HG02870 (cell line): ENCODE results near the gene TBRG1.
"Not testable (repeated sequence)": the region's sequence is repeated elsewhere in the genome, so short reads cannot be mapped to it uniquely, and the experiment has no call there.

Experiments used
- ATAC-seq: cut with Tn5 transposase; IDR thresholded peaks from one replicate; pipeline ENCODE4 v1.9.1; 2021; ENCODE audit warnings: mild to moderate bottlenecking, moderate library complexity; ENCODE audit not compliant: unreplicated experiment

Gene TBRG1, protein sequence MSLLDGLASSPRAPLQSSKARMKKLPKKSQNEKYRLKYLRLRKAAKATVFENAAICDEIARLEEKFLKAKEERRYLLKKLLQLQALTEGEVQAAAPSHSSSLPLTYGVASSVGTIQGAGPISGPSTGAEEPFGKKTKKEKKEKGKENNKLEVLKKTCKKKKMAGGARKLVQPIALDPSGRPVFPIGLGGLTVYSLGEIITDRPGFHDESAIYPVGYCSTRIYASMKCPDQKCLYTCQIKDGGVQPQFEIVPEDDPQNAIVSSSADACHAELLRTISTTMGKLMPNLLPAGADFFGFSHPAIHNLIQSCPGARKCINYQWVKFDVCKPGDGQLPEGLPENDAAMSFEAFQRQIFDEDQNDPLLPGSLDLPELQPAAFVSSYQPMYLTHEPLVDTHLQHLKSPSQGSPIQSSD

DNA sequence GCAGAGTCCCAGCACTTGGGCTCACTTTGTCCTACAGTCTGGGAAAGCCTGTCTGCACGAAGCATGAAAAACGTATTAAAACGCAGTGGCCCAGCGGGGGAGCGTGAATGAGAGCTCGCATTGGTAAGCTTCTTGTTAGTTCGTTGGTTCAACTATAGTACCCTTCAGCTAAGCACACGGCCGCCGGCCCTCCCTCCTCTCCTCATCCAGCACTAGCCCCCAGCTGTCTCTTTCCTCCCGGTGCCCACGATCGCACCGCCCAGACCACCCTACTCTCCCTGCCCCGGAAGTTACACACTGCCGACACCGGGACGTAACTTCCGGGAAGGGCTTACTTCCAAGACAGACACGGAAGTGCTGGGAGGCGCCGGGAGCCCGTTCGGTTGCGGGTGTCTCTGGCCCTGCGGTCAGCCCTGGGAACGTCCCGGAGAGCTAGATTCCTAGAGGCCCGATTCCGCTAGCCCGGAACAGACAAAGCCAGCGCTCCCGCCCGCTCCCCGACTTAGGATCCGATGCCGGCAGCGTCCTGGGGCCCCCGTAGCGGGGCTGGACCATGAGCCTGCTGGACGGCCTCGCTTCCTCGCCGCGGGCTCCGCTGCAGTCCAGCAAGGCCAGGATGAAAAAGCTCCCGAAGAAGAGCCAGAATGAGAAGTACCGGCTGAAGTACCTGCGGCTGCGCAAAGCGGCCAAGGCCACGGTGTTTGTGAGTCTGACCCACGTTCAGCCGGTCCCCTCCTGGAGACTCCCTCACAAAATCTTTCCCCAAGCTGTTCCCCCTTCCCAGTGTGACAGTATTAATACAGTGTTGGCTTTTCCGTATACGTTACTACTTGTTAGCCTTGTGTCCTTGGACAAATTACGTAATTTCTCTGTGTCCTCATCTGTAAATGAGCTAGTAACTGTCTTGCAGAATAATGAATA lies at the start of gene TBRG1:
TBRG1 (plus strand) TSS at position 334 of the 921 bp plus-strand sequence; CDS start at position 554, 220 bp downstream.
- peak; percentile 98 for ATAC-seq

DNA sequence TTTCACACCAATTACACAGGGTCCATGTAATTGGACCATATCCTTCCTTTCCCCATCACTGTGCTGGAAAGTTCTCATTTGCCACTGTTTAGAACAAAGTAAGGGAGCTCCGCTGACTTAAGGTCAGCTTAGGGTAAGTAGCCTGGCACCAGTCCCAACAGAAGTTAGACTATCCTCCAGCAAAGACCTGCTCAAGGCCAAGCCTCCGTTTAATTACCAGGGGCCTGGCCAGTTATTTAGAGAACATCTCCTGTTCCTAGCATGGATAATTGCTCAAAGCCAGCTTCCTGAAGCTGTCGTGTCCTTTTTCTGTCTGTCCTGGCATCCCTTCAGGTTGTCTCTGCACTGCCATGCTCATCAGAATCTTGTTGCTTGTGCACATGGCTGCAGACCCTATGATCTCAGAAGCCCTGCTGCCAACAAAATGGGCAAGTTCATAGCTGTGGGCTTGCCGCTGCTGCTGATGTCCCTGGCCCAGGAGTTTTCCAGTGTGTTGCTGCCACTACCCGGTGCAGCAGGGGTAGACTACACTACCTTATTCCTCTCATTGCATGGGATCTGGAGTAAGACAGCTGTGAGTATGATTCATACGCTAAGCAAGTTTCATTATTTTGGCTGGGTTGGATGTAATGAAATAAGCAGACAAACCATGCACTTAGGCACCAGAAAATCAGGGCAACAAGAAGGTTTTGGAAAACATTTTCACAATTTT lies 44.8 kb upstream of the TBRG1 start:
- no peak for ATAC-seq

DNA sequence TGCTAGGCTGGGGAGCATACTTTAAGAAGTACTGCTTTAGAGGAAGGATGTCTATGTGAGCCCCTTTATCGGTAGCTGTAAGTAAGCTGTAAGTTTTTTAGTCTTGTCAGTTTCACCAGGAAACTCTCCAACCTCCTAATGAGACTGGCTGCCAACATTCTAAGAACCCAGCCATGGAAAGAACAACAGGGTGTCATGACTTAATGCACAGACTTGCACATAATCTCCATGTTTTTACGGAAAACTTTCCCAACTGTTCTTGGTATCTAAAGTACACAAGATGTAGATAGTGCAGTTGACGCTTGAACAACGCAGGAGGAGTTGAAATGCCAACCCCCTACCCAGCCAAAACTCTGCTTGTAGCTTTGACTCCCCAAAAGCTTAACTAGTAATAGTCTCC lies 43.9 kb upstream of the TBRG1 start:
- no peak for ATAC-seq

DNA sequence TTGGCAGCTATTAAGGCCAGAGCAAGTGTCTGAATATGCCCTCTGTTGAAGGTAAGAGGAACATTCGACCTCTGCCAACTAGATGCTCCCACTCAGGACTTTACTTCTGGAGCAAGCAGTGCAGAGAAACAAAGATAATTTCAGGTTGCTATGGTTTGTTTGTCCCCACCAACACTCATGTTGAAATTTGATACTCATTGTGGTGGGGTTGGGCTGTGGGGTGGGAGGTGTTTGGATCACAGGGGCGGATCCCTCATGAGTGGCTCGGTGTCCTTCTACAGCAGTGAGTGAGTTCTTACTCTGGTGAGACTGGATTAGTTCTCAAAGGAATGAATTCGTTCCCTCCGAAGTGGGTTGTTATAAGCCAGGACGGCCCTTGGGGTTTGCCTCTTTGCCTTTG lies 40.8 kb upstream of the TBRG1 start:
- peak; percentile 30 for ATAC-seq

- ATAC-seq: no peak
Measured at GRCh38 chr11:124582565-124582964, 40.1 kb upstream of the TBRG1 start.

GRCh38 chr11:124583781-124584180 lies 38.9 kb upstream of the TBRG1 start:
- no peak for ATAC-seq

DNA sequence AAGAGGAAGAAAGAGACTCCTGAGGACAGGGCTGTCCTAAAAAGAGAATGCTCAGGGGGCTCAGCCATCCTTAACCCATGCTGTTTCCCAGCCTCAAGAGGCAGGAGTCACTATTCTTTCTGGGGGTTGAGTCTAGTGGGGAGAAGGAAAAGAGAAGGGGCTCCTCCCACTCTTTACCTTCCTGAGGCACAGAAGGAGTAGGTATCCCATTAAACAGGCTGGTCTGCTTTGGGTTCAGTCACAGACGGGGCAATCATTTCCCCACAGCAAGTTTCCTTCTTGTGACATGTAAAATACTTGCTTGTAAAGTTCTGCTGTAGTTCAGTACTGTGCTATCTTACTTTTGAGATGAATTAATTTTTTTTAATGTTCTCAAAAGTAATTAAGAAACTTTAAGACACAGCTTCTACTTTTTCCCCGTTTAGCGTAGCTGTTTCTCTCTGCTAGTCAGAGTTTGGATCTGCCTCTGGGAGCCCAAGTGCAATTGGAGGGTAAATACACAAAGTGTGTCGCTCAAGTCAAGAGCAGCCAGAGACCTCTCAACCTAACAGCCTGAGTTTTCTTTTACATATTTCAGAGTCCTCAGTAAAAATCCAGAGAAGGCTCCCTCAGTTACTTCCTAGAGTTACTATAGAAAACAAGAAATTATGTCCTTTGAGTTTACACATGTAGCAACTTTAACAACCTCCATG lies 37.8 kb upstream of the TBRG1 start:
- ATAC-seq: no peak

DNA sequence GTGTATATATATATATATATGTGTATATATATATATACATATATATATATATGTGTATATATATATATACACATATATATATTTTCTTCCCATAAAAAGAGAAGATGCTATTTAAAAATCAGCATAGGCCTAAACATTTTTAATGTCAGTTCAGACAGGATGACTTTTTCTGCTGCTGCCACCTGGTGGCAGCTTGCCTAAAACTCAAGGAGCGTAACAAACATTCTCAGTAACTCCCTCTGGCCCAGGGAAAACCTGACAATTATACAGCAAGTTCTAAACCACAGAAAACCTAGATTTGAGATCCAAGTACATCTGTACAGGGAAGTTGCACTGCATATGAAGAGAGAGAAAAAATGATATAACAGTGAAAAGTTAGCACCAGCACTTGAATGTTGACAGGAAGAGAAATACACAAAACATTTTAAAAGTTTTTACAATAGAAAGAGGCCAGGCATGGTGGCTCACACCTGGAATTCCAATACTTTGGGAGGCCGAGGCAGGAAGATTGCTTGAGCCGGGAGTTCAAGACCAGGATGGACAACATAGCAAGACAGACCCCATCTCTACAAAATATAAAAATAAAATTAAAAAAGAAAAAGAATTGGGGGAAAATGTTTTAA lies 36.3 kb upstream of the TBRG1 start:
- ATAC-seq: peak; percentile 64

DNA sequence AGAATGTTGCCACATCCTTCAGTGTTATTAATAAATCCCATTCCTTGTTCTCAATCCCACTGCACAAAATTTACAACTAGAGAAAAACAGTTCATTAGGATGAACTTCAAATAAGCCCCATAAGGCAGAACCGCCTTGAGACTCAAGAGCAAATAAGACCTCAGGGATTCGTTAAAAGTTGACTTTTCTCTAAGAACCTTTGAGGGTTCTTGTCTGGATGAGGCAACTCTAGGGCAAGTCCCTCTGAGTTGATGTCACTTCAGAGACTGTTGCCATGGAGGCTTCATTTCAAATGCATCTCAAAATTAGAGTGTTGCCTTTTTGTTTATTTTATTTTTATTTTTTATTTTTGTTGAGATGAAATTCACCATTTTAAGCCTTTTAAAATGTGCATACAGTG lies 31.2 kb upstream of the TBRG1 start:
- no peak for ATAC-seq

- ATAC-seq: no peak
Measured at GRCh38 chr11:124592627-124593026, 30.0 kb upstream of the TBRG1 start.

DNA sequence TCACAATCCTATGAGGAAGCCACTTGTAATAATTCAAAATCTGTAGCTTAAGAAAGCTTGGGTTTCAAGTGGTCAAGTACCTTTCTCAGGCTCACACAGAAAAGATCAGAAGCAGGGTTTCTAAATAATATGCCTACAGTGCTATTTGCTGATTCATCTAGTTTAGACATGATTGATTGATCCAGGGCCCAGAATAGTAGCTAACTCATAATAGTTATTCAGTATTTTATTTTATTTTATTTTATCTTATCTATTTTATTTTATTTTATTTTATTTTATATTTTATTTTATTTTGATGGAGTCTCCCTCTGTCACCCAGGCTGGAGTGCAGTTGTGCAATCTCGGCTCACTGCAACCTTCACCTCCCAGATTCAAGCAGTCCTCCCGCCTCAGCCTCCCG lies 27.4 kb upstream of the TBRG1 start:
- no peak for ATAC-seq

DNA sequence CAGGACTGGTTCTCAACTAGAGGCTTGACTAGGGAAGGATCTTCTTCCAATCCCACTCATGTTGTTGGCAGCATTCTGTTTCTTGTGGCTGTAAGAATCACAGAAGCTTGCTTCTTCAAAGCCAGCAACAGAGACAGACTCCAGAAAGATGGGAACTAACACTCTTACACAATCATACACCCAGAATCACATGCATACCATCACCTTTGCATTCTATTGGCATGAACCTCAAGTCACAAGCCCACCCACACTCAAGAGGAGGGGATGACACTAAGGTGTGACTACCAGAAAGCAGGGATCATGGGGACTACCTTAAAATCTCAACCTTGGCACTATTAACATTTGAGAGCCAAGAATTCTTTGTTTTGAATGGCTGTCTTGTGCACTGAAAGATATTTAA lies 25.0 kb upstream of the TBRG1 start:
- ATAC-seq: no peak

DNA sequence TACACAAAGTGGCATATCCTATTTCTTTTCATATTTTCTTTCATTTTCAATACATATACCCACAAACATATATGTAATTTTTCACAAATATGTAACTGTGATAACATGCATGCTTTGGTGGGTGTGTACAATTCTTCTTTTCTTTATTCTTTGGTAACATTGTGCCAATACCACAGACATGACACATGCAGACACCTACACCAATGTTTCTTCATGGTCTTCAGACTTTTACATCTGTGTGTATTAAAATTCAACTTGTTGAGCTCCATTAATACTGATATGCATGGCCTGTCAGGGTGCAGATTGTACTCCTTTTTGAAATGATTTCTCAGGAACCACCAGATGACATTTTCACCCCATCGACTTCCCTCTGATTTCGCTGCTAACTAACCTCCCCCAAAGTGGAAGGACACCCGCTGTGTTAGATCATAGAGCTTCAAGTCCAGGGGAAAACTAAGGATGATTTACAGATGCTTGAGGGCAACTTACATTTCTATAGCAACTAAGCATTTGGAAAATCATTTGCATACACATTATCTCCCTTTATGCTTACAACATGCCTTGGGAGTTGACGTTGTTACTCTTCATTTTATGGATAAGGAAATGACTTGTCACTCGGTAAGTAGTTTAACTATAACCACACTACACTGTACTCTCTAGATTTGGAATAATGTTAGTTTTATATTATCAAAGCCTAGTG lies 21.9 kb upstream of the TBRG1 start:
- no peak for ATAC-seq

GRCh38 chr11:124602193-124602592 lies 20.5 kb upstream of the TBRG1 start:
- ATAC-seq: no peak

DNA sequence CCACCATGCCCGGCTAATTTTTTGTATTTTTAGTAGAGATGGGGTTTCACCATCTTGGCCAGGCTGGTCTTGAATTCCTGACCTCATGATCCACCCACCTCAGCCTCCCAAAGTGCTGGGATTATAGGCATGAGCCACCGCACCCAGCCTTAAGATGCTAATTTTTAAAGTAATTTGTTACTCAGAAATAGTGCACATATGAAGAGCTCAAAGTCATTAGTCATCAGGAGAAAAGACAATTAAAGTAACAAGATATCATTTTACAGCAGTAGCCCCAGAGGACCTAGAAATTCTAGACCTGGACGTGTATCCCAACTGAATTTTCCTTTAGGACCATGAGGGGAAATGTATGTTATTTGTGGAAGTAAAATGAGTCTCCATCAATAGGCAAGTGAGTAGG lies 19.9 kb upstream of the TBRG1 start:
- not testable (repeated sequence) for ATAC-seq

- no peak for ATAC-seq
Measured at GRCh38 chr11:124605719-124606118, 16.9 kb upstream of the TBRG1 start.

DNA sequence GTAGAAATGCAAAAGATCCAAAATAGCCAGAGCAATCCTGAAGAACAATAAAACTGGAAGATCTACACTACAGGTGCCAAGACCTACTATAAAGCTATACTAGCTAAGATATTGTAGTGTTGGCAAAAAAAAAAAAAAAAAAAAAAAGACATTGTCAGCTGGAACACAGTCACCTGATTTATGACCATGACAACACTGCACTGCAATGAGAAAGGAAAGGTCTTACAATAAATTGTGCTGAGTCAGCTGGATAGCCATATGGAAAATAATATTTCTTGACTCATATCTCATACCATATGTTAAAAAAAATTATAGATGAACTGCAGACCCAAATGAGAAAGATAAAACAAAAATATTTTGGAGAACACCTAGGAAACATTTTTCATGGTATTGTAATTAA lies 14.5 kb upstream of the TBRG1 start:
- ATAC-seq: no peak

DNA sequence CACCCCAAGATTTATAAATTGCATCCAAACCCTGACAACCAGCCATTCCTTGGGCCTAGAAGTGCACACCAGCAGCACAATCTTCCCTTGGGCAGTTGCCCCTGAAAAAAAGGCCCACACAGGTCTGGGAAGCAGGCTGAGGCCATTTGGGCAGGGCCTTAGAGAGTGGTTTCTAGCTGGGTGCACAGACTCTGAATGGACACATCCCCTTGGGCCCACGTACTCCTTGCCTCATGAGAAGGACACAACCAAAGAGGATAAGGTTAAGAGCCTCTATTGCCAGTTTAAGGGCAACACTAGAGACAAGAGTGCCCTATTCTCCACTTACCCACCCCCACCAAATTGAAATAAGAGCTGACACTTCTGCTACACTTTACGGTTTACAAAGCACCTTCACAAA lies 12.4 kb upstream of the TBRG1 start:
- ATAC-seq: no peak

GRCh38 chr11:124611064-124611463 lies 11.6 kb upstream of the TBRG1 start, which contains the start of gene PANX3:
Gene PANX3 (plus strand): TSS chr11:124611428. CDS start chr11:124611557, 129 bp downstream.
- no peak for ATAC-seq
